Activated CD4-positive, alpha-beta T cell treated with anti-CD3 and anti-CD28 coated beads for 4 hours (primary cell): Measurements from ENCODE around the gene MEGF9.
"Not testable (repeated sequence)": the region's sequence is repeated elsewhere in the genome, so short reads cannot be mapped to it uniquely, and the experiment has no call there.

ENCODE experiments used
- DNase-seq, 2 donors: peaks; one replicate each; pipeline ENCODE4 v3.0.0-alpha.2; 2020

The MEGF9 gene

GRCh38 chr9:120570296-120570695 lies 144.0 kb downstream of the MEGF9 start:
- DNase-seq, result no peak

- DNase-seq, result no peak
These were observed 144.7 kb downstream of the MEGF9 start for GRCh38 chr9:120569556-120569955.

- DNase-seq, result no peak
These were observed 145.5 kb downstream of the MEGF9 start for GRCh38 chr9:120568816-120569215.

- DNase-seq, result no peak
These were observed 146.4 kb downstream of the MEGF9 start for GRCh38 chr9:120567874-120568273.

GRCh38 chr9:120567081-120567480 lies 147.2 kb downstream of the MEGF9 start:
- no peak for DNase-seq

- DNase-seq, result no peak
These were observed 149.7 kb downstream of the MEGF9 start for GRCh38 chr9:120564589-120564988.

- no peak for DNase-seq
These were observed 151.3 kb downstream of the MEGF9 start for GRCh38 chr9:120562861-120563443.

GRCh38 chr9:120561709-120562108 lies 152.6 kb downstream of the MEGF9 start:
- DNase-seq, result no peak

- no peak for DNase-seq
These were observed 154.7 kb downstream of the MEGF9 start for GRCh38 chr9:120559546-120559945.

- no peak for DNase-seq
These were observed 155.8 kb downstream of the MEGF9 start for GRCh38 chr9:120558454-120558853.

GRCh38 chr9:120557205-120557604 lies 157.1 kb downstream of the MEGF9 start:
- DNase-seq, result no peak

GRCh38 chr9:120556775-120557174 lies 157.5 kb downstream of the MEGF9 start:
- DNase-seq, result no peak

- DNase-seq, result no peak
These were observed 158.4 kb downstream of the MEGF9 start for GRCh38 chr9:120555839-120556238.

- DNase-seq, result not testable (repeated sequence)
These were observed 162.0 kb downstream of the MEGF9 start for GRCh38 chr9:120552210-120552704.
